HepG2 (cell line): ENCODE results near the gene ADAMTS15. TPM values are rescaled to one million over a fixed set of nuclear protein-coding genes. Genes with fewer than 3 reads are reported as not detected.

Source experiments
- ATAC-seq: fragments of 200-7000 bp; cut with Tn5 transposase; 3 replicates; pipeline ENCODE4 v1.9.1; 2020; ENCODE audit warnings: mild to moderate bottlenecking, moderate library complexity
- BruUV-seq: library from RNA; stranded (reverse); fragments of 400-500 nt; replicated peaks from 2 replicates; lab custom pipeline; 2021; lab: Mats Ljungman, UMichigan
- CTCF ChIA-PET: fragments of 300-600 bp; formaldehyde crosslinking; extraction: SDS; loops from one replicate; lab custom pipeline; 2021; ENCODE audit warnings: low total read pairs, inconsistent platforms, low intra/inter-chr PET ratio; lab: Yijun Ruan, JAX
- POLR2A ChIA-PET: fragments of 350-600 bp; sonication (Branson Sonifier 250); formaldehyde crosslinking; loops from one replicate; lab custom pipeline; 2020; ENCODE audit warnings: antibody characterized with exemption, inconsistent platforms; lab: Yijun Ruan, JAX
- DNase-seq: peaks from one replicate; pipeline ENCODE4 v3.0.0-alpha.2; 2015; ENCODE audit warnings: low spot score
- FAIRE-seq: peaks from 3 replicates; lab custom pipeline; 2011; peaks lifted over from hg19 to GRCh38; lab: Jason Lieb, UNC
- H2AFZ ChIP-seq: one replicate; pipeline ENCODE4 v1.6.1; 2011; ENCODE audit warnings: low read length, inconsistent platforms
- H3K27ac ChIP-seq: fragments of 300-600 bp; 3 replicates; pipeline ENCODE4 v1.8.0; 2011; ENCODE audit warnings: mixed run types, mild to moderate bottlenecking, mixed read lengths, low read length, inconsistent platforms; ENCODE audit not compliant: insufficient read depth; ENCODE audit errors: extremely low read length
- H3K27me3 ChIP-seq, 2 experiments: fragments of 200-600 bp in 1 of 2; 2 replicates in 1 of 2; 3 replicates in 1 of 2; pipeline versions ENCODE4 v1.6.0 to v1.8.0; 2011; ENCODE audit warnings: low read length in 2 of 2, mild to moderate bottlenecking in 2 of 2, moderate library complexity in 2 of 2, inconsistent platforms in 1 of 2; ENCODE audit not compliant: insufficient read depth in 2 of 2, control insufficient read depth in 1 of 2
- H3K36me3 ChIP-seq, 2 experiments: fragments of 200-600 bp in 1 of 2; replicated peaks in 1 of 2; 2 replicates in 1 of 2; 3 replicates in 1 of 2; pipeline versions ENCODE4 v1.5.1 to v1.8.0; 2011; ENCODE audit warnings: low read length in 2 of 2, inconsistent platforms in 1 of 2; ENCODE audit not compliant: insufficient read depth in 2 of 2, control insufficient read depth in 1 of 2
- H3K4me1 ChIP-seq: 2 replicates; pipeline ENCODE4 v1.5.1; 2012; ENCODE audit warnings: low read length, inconsistent platforms; ENCODE audit not compliant: insufficient read depth
- H3K4me2 ChIP-seq: 2 replicates; pipeline ENCODE4 v1.6.0; 2011; ENCODE audit warnings: low read depth, low read length, inconsistent platforms
- H3K4me3 ChIP-seq, 3 experiments: fragments of 200-600 bp in 1 of 3; sonication (generic), shearing (Covaris generic) in 1 of 3; replicated peaks in 1 of 3; 2 replicates each; pipeline ENCODE4 v1.5.1; 2011 to 2016; ENCODE audit warnings: low read length in 3 of 3, inconsistent platforms in 2 of 3, low read depth in 2 of 3, mild to moderate bottlenecking in 2 of 3, control low read depth in 1 of 3, mixed read lengths in 1 of 3; ENCODE audit not compliant: insufficient read depth in 1 of 3
- H3K79me2 ChIP-seq: one replicate; pipeline ENCODE4 v1.6.1; 2011; ENCODE audit warnings: low read length, inconsistent platforms; ENCODE audit not compliant: insufficient read depth
- H3K9ac ChIP-seq: 2 replicates; pipeline ENCODE4 v1.6.0; 2011; ENCODE audit warnings: mild to moderate bottlenecking, low read depth, low read length, inconsistent platforms; ENCODE audit not compliant: insufficient read depth
- H3K9me3 ChIP-seq: 2 replicates; pipeline ENCODE4 v1.5.1; 2012; ENCODE audit warnings: mild to moderate bottlenecking, low read length
- H4K20me1 ChIP-seq: 2 replicates; pipeline ENCODE4 v1.6.0; 2011; ENCODE audit warnings: inconsistent platforms, mild to moderate bottlenecking, low read length, moderate library complexity; ENCODE audit not compliant: insufficient read depth
- ARNT ChIP-seq: fragments of 450-650 bp; IDR thresholded peaks from 2 replicates; pipeline ENCODE4 v1.6.1; 2017
- EEA1 ChIP-seq: sonication (generic); formaldehyde crosslinking; IDR thresholded peaks from 2 replicates; pipeline ENCODE4 v1.5.1; 2020; ENCODE audit warnings: mild to moderate bottlenecking, missing genetic modification reagents, borderline replicate concordance
- EP300 ChIP-seq, 3 experiments: sonication (generic) in 1 of 3; formaldehyde crosslinking in 1 of 3; IDR thresholded peaks; 2 replicates each; pipeline versions ENCODE4 v1.5.1 to v1.6.1; 2011 to 2020; ENCODE audit warnings: low read depth in 2 of 3, low read length in 2 of 3, borderline replicate concordance in 1 of 3, improper control_type of control experiment in 1 of 3, mild to moderate bottlenecking in 1 of 3, missing genetic modification reagents in 1 of 3, moderate library complexity in 1 of 3
- MYPOP ChIP-seq: sonication (generic); formaldehyde crosslinking; IDR thresholded peaks from 2 replicates; pipeline ENCODE4 v1.8.1; 2023; ENCODE audit warnings: mild to moderate bottlenecking, moderate library complexity, missing genetic modification reagents
- NFKB2 ChIP-seq: sonication (generic); formaldehyde crosslinking; IDR thresholded peaks from 2 replicates; pipeline ENCODE4 v1.4.0; 2020; ENCODE audit warnings: missing genetic modification reagents, borderline replicate concordance
- RCOR2 ChIP-seq: IDR thresholded peaks from 2 replicates; pipeline ENCODE4 v1.6.1; 2016; ENCODE audit warnings: missing biosample characterization, missing genetic modification reagents
- TRIM24 ChIP-seq: sonication (generic); formaldehyde crosslinking; IDR thresholded peaks from 2 replicates; pipeline ENCODE4 v1.8.0; 2022; ENCODE audit warnings: mild to moderate bottlenecking, missing genetic modification reagents
- YEATS4 ChIP-seq: sonication (generic); formaldehyde crosslinking; IDR thresholded peaks from 2 replicates; pipeline ENCODE4 v1.4.0; 2020; ENCODE audit warnings: missing genetic modification reagents, borderline replicate concordance
- ZBTB10 ChIP-seq: sonication (generic); formaldehyde crosslinking; IDR thresholded peaks from 2 replicates; pipeline ENCODE4 v1.4.0; 2020; ENCODE audit warnings: missing genetic modification reagents, borderline replicate concordance
- ZNF253 ChIP-seq: sonication (generic); formaldehyde crosslinking; IDR thresholded peaks from 2 replicates; pipeline ENCODE4 v1.8.0; 2022; ENCODE audit warnings: mild to moderate bottlenecking, missing genetic modification reagents, borderline replicate concordance
- ZNF34 ChIP-seq: sonication (generic); formaldehyde crosslinking; IDR thresholded peaks from 2 replicates; pipeline ENCODE4 v1.4.0; 2020; ENCODE audit warnings: mild to moderate bottlenecking, missing genetic modification reagents, borderline replicate concordance
- ZNF558 ChIP-seq: sonication (generic); formaldehyde crosslinking; IDR thresholded peaks from 2 replicates; pipeline ENCODE4 v1.9.0; 2022; ENCODE audit warnings: mild to moderate bottlenecking, missing genetic modification reagents, borderline replicate concordance
- ZNF782 ChIP-seq: sonication (generic); formaldehyde crosslinking; IDR thresholded peaks from 2 replicates; pipeline ENCODE4 v1.4.0; 2020; ENCODE audit warnings: missing genetic modification reagents, mild to moderate bottlenecking, borderline replicate concordance
- ZNF788 ChIP-seq: sonication (generic); formaldehyde crosslinking; IDR thresholded peaks from 2 replicates; pipeline ENCODE4 v1.5.0; 2020; ENCODE audit warnings: mild to moderate bottlenecking, missing genetic modification reagents, borderline replicate concordance
- ZZZ3 ChIP-seq: sonication (generic); formaldehyde crosslinking; IDR thresholded peaks from 2 replicates; pipeline ENCODE4 v1.4.0; 2020; ENCODE audit warnings: missing genetic modification reagents, mild to moderate bottlenecking, borderline replicate concordance
- WGBS: methylation state at CpG from one replicate; pipeline ENCODE4 v1.1.6; 2017; ENCODE audit warnings: low lambda C conversion rate; 5-methylcytosine and 5-hydroxymethylcytosine counted together
- in situ Hi-C: cut with HindIII; loops from 2 replicates; pipeline ENCODE4 v1.10.0; 2017; ENCODE audit warnings: low pct_unique_long_range_greater_than_20kb; ENCODE audit not compliant: extremely low pct_ligation_motif_present
- intact Hi-C: fragments of 100-400 bp; cut with micrococcal nuclease; formaldehyde crosslinking; loops from one replicate; pipeline ENCODE4 v1.10.0; 2022; ENCODE audit not compliant: unreplicated experiment
- polyA plus RNA-seq, 8 experiments: library from polyadenylated mRNA; depleted of rRNA in 3 of 8; stranded (reverse) in 7 of 8; unstranded in 1 of 8; fragments of >200 nt; fragmentation: Illumina TruSeq in 4 of 8; extraction: Trizol in 4 of 8; gene quantifications; 2 replicates each; pipeline versions ENCODE4 v1.2.1 to v1.2.3, GENCODE V29; 2011 to 2016; ENCODE audit warnings: low read depth in 4 of 8, missing spikeins in 1 of 8, mixed read lengths in 1 of 8; ENCODE audit not compliant: insufficient read depth in 1 of 8
- total RNA-seq, 5 experiments: library from RNA; depleted of rRNA; stranded (reverse); fragments of >200 nt; fragmentation: Illumina TruSeq; extraction: Trizol; gene quantifications; 2 replicates each; pipeline ENCODE4 v1.2.3, GENCODE V29; 2016; ENCODE audit warnings: low read depth in 1 of 5
- TF ChIP-seq, protein P1 (sequence below): sonication (generic); formaldehyde crosslinking; IDR thresholded peaks from 2 replicates; pipeline ENCODE4 v1.4.0; 2020; ENCODE audit warnings: mild to moderate bottlenecking, missing genetic modification reagents

Gene ADAMTS15
- total and polyA plus RNA-seq, 2 of the 13 experiments (the other 11 are each of a cell fraction or from before 2014, with no cell fraction given) = 0.01 to 0.02 TPM

- ATAC-seq (no peak), FAIRE-seq (no peak), DNase-seq (no peak)
- in situ Hi-C loops (no loop called here), intact Hi-C loops (no loop called here)
- Histone ChIP-seq H3K9ac (no peak overlapping the region), H3K4me1 (no peaks in the 10 kb centered on the region), H2AFZ (no peak overlapping the region), H3K36me3 (no peaks in the 10 kb centered on the region), H3K79me2 (no peaks in the 10 kb centered on the region), H3K27me3 (peaks cover 0 to 12% of the 10 kb centered on the region in 2 experiments; a peak in 1 of 5 replicates), H3K9me3 (no peaks in the 10 kb centered on the region), H3K27ac (no peak overlapping the region), H3K4me3 (no peak overlapping the region), H3K4me2 (no peak overlapping the region), H4K20me1 (no peaks in the 10 kb centered on the region)
- BruUV-seq = no TSS peak
- WGBS = 0% methylated on average over 2 of the region's 2 CpGs
- ChIA-PET CTCF (no interaction called here), POLR2A (no interaction called here)
- TF ChIP-seq ARNT = no peak
- no peak for TF ChIP-seq ZNF558 (CRISPR knock-in tag)
- no peak for TF ChIP-seq EEA1 (CRISPR knock-in tag)
- TF ChIP-seq RCOR2 = no peak
- TF ChIP-seq ZNF782 (CRISPR knock-in tag) = no peak
- TF ChIP-seq MYPOP (CRISPR knock-in tag) = no peak
- TF ChIP-seq ZBTB10 (CRISPR knock-in tag) = no peak
- no peak for TF ChIP-seq ZNF788
- TF ChIP-seq ZZZ3 (CRISPR knock-in tag) = no peak
- no peak for TF ChIP-seq EP300 (IDR thresholded peaks at IDR 0.05; ENCODE audit: low read depth in 2 of 2, low read length in 2 of 2)
- no peak for TF ChIP-seq EP300 (CRISPR knock-in tag; IDR thresholded peaks at IDR 0.05; ENCODE audit: borderline replicate concordance)
- TF ChIP-seq YEATS4 (CRISPR knock-in tag) = no peak
- TF ChIP-seq NFKB2 = no peak
- TF ChIP-seq TRIM24 (CRISPR knock-in tag) = no peak
- TF ChIP-seq, protein P1, sequence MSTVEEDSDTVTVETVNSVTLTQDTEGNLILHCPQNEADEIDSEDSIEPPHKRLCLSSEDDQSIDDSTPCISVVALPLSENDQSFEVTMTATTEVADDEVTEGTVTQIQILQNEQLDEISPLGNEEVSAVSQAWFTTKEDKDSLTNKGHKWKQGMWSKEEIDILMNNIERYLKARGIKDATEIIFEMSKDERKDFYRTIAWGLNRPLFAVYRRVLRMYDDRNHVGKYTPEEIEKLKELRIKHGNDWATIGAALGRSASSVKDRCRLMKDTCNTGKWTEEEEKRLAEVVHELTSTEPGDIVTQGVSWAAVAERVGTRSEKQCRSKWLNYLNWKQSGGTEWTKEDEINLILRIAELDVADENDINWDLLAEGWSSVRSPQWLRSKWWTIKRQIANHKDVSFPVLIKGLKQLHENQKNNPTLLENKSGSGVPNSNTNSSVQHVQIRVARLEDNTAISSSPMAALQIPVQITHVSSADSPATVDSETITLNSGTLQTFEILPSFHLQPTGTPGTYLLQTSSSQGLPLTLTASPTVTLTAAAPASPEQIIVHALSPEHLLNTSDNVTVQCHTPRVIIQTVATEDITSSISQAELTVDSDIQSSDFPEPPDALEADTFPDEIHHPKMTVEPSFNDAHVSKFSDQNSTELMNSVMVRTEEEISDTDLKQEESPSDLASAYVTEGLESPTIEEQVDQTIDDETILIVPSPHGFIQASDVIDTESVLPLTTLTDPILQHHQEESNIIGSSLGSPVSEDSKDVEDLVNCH (CRISPR knock-in tag) = no peak
- no peak for TF ChIP-seq ZNF34 (CRISPR knock-in tag)
- no peak for TF ChIP-seq ZNF253
Observed at GRCh38 chr11:130441719-130442118, 6.7 kb upstream of the ADAMTS15 start.
